Stromal cell of bone marrow (primary cell): ENCODE data around the gene ARHGAP10.

Experiments
- DNase-seq: peaks from one replicate; pipeline ENCODE4 v3.0.0-alpha.2; 2012; ENCODE audit warnings: low read depth

The ARHGAP10 gene

GRCh38 chr4:147732518-147733235, 789 bp downstream of the ARHGAP10 start:
- DNase-seq, result no peak

DNA sequence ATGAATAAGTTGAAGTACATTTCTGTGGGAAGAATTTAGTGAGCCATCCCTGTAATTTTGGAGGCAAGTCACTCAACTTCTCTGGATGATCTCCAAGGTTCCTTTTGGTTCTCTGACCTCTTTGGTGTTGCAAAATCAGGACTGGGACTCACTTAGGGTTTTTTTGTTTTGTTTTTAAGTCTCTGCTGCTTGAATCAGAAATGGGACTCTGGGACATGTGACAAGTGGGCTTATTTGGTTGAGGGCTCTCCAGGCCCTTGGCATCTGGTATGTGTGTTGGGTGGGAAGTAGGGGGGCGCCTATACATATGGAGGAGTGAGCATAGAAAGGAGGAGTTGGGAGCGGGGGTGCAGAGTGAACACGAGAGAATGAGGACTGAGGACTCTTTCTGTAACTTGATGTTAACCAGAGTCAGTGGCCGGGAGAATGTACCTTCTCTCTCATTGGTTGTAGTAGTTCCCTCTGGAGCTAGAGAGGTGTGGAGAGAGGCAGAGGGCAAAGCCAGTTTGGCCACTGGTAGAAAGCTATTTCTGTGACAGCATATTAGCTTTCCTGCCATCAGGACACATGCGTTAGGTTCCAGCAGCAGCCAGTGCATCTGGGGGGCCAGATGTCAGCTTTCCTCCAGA, 1.9 kb downstream of the ARHGAP10 start:
- DNase-seq, result peak; percentile 68

DNA sequence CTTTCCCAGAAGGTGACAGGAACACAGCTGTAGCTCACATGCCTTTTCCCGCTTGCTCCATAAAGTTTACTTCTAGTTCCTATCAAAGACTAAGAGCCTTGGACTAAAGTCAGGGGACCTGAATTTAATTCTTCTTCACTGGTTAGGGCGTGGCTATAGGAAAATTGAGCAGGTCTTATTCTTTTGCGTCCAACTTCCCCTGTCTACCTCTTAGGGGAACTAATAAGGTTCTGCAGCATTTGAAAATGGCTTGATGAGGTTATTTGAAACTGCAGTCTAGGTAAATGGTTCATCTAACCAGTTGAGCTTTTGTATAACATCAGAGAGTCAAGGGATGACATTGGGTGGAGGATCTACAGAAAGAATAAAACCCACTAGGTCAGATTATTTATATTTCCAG, 2.6 kb downstream of the ARHGAP10 start:
- DNase-seq, result no peak

DNA sequence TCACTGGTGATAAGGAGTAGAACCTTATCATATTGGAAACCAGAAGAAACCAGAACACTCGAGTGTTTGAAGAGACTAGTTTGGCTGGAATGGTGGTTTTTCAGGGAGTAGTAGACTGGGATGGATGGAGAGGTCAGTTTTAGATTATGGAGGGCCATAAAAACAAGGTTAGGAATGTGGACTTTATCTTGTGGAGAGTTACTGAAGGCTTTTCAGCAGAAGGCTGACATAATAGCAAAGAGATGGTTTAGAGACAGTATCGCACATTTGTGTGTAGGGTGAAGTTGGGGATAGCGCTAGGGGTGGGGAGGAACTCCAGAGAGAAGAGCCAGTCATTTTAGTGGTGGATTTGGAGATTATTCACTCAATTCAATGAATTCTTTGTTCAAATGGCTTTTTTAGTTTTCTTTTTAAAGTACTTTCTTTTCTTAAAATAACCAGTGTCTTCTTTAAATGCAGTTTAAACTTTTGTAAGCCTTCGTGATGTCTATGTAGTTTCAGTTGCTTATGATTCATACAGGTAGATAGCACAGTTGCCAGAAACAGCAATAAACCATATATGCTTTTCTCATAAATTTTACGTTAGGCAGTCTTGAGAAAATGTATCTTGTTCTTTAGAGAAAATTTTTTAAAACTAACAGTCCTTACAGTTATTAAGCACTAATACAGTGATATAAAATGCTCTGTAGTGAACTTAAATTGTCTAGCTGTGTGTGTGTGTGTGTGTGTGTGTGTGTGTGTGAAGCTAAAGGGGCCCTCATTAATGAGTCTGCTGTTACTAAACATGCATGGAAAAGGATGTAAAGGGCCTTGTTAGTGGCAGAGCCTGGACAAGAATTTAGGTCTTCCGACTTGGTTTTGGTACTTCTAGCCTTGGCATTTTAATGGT, 3.8 kb downstream of the ARHGAP10 start:
- DNase-seq, result no peak

DNA sequence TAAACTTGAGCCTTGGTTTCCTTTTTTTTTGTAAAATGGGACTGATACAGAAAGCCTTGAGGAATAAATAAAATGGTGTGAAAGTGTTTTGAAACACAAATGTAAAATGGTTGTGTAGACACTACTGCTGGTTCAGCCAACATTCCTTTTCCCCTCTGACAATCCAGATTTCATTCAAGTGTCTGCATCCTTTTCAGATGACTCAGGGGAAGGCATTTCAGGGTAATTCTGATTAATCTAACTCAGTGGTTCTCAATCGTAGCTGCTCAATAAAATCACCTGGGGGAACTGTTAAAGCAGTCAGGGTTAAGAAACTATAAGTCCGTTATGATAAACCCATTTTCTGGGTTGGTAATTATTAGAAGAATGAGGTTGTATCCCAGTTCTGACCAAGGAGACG, 4.6 kb downstream of the ARHGAP10 start:
- no peak for DNase-seq

- no peak for DNase-seq
These were observed 5.7 kb downstream of the ARHGAP10 start for GRCh38 chr4:147737623-147738022.

DNA sequence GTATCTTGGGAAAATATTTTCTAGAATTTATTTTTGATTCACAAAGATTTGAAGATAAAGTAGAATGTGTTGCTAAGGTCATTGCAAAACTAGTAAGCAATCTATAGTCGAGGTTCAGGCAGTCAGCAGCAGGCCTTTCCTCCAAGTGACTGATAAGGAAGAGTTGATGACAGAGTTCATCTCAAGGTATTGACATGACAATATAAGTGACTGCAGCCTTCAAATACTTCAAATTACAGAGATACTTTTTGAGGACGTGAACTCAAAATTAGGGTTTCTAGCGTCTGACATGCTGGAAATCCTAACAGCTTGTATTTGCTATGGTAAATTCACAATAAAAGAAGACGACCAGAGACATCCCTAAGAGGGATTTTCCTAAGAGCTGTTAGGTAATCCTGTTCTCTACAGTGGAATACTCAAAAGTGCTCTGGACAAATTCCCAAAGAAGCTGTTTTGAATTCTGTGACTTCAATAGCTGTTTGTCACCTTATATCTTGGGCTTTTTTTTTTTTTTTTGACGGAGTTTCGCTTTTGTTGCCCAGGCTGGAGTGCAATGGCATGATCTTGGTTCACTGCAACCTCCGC, 7.4 kb downstream of the ARHGAP10 start:
- no peak for DNase-seq

- no peak for DNase-seq
These were observed 8.3 kb downstream of the ARHGAP10 start for GRCh38 chr4:147740176-147740575.

DNA sequence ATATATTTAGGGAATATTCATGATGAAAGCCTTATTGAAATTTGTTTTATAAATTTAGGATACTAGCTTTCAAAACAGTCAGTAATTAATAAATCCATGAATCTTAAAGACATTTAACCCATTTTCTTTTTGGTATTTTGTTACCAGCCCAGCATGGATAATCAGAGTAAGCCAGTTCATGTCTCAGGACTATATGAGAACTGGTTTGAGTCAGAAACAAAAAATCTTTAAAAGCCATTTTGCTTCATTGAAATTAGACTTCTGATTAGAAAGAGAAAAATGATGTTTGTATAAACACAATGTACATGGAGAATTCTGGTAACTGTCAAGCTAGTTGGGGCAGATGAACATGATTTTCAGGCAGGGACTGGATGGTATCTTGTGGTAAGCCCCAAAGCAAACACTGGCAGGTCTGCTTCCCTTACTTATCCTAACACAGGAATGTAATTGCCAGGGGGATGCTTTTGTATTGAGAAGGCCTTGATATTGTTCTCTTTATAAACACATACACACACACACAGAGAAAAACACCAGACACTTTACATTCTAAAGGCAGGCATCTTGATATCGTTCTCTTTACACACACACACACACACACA, 9.4 kb downstream of the ARHGAP10 start:
- DNase-seq, result no peak

DNA sequence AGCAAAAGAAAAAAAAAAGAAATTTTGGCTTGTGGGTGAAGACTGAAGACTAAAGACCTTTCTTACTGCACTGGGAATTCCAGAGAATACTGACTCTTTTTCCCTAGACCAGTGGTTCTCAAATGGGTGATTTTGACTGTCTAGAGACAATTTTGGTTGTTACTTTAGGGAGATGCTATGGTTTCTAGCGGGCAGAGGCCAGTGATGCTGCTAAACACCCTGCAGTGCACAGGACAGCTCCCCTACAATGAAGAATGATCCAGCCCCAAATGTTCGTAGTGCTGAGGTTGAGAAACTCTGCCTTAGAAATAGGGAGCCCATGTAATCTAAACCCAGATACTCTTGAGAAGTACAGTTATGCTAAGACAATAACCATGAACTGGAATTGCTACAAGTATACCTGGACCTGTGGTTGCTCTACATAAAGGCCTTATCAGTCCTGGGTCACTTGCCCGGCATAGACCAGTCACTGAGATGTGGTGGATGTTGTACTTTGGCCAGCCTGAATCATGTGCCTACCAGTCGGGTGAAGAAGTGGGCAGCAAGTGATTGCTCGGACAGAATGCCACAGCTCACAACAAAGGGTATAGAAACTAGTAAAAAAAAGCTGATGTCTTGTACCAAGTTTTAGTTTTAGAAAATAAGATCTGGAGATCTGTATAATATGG, 16.0 kb downstream of the ARHGAP10 start:
- no peak for DNase-seq

GRCh38 chr4:147749811-147750321, 18.0 kb downstream of the ARHGAP10 start:
- no peak for DNase-seq

- DNase-seq, result no peak
These were observed 21.2 kb downstream of the ARHGAP10 start for GRCh38 chr4:147753047-147753446.

- no peak for DNase-seq
These were observed 22.2 kb downstream of the ARHGAP10 start for GRCh38 chr4:147754037-147754445.

DNA sequence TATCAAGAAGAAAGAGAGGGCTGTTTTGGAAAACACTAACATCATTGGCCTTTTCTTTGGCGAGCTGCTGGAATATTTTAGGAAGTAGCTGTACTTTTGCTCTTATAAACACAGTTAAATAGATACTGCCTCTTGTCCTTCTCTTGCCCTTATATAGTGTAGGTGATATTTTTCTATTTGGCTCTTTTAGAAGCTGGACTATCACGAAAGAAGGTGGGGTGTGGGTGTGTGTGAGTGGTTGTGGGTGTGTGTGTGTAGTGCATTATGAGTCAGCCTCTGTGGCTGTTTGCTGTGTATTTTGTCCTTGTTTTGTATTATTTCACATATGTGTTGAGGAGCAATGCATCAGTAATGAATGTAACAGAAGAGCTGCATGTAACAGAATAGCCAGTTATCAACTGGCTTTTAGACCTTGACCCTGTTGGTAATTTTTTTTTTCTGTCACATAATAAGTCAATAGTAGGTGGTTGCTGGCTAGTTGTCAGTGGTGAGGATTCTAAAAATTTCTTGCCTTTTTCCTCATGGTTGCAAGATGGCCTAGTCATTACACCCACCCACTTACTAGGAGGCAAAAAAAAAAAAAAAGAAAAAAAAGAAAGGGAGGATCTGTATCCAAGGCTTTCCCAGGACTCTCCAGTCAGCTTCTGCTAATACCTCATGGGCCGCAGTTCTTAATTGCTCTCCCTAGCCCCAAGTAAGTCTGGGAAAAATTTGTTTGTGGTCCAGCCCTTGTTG, 23.8 kb downstream of the ARHGAP10 start:
- DNase-seq, result no peak

DNA sequence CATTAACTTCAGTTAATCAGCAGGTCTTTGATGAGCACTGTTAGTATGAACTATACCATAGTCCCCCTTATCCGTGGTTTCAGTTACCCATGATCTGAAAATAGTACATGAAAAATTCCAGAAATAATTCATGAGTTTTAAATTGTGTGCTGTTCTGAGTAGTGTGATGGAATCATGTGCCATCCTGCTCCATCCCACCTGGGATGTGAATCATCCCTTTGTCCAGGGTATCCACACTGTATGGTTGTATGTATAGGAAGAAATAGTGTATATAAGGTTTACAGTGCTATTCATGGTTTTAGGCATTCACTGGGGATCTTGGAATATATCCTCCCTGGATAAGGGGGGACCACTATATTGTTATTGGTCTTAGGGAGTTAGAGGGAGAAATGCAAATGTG, 24.5 kb downstream of the ARHGAP10 start:
- no peak for DNase-seq

- DNase-seq, result no peak
These were observed 28.3 kb downstream of the ARHGAP10 start for GRCh38 chr4:147760176-147760575.

DNA sequence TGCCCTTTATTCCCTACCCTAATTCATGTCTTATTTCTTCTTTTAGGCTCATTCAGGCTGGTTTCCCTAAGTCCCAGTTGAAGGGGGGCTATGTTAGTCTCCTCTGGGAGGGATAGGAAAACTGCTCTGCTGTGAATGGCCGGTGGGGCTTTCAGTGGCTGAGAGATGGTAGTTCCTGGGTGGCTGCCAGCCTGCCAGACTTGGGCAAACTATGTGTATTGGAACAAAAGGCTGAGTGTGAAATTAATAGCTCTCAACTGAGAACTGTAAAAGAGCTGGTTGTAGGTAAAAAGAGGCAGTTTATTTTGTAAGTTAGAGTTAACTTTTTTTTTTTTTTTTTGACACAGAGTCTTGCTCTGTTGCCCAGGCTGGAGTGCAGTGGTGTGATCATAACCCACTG, 28.8 kb downstream of the ARHGAP10 start:
- no peak for DNase-seq

DNA sequence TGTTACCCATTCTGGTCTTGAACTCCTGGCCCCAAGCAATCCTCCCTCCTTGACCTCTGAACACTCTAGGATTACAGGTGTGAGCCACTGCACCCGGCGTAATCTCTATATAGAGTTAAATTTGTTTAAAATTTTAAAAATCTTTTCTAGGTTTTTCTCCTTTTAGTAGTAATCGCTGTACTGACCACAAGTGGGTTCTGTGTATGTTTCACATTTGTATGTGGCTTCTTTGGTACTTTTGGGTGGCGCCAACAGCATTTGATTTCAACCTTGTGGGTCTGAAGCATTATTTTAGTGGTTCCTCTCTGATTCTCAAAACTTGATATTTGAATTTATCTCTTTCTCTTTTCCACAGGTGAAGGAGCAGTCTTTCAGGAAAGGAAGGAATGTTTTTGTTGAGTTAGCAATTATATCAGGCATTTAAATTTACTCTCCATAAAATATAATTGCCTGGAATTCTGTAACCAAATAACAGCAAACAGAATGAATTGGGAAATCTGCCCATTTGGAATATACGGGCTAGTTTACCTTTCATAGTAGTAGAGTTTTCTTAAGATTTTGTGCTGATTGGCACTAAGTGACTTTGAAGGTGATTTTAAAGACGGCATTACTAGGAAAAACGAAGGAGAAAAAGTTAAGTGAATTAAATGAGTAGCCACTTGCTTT, 29.5 kb downstream of the ARHGAP10 start:
- DNase-seq, result no peak

GRCh38 chr4:147764337-147764736, 32.4 kb downstream of the ARHGAP10 start:
- DNase-seq, result no peak

DNA sequence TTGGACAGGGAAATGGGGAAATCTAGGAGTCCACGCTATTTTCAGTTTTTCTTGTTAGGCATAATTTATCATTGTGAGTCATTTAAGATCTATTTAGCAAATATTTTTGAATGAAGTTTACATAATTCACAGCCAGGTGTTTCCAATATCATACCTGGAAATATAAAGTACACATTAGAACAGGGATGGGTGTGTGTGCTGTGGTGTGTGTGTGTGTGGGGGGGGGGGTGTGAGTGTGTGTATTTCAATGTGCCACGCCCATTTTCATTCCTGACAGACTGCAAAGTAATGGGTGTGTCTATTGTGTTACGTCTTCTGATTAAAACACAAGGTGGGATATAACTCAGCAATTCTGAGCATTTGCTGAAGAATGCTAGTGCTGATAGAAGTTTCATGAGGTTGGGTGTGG, 33.2 kb downstream of the ARHGAP10 start:
- DNase-seq, result no peak
